Stimulated activated CD4-positive, alpha-beta T cell treated with anti-CD3 and anti-CD28 coated beads, TNF-alpha, amount 100 ng/mL, for 4 hours (primary cell): Measurements from ENCODE around the gene LBHD2.
"Not testable (repeated sequence)": the region's sequence is repeated elsewhere in the genome, so short reads cannot be mapped to it uniquely, and the experiment has no call there.

Experiments used
- DNase-seq, 3 experiments: peaks; one replicate each; pipeline ENCODE4 v3.0.0-alpha.2; 2020; ENCODE audit warnings: low read depth in 3 of 3

Gene LBHD2

DNA sequence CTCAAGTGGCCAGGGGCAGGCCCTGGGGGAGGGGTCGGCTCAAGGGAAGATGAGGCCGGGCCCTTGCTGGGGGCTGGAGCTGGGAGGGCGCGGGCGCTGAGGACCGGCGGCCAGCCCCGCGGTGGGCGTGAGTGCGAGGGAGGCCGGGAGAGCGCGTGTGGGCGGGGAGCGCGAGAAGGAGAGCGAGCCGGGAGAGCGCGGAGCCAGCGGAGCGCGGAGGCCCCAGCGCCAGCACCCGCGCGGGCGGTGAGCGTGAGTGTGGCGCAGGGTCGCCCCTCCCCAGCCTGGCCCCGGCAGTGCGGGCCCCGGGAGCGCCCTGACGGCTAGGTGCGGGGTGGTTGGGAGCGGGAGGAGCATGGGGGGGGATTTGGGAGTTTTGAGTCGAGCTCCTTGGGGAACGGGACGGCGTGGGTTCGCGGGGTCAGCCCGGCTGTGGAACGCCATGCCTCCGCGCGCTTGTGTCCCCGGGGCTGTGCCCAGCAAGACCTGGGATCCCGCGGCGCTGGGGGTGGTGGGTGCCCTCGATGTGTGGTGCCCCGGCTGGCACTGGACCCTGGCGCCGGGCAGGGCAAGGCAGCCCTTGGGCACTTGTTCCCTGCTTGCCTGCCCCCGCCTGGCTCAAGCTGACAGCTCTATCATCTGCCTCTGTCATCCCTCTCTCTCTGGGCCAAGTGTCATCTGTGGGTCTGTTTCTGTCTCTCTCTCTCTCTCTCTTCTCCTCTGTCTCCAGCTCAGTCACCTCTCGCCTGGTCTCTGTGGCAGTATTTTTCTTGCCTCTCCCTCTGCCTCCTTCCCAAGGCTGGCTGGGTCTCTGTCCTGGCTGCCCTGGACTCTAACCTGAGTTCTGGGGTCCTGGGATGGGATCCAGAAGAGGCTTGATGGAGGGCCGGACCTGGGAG, at the start of gene LBHD2:
TSS of gene LBHD2 (plus strand) at position 190 of the 899 bp plus-strand sequence. CDS start 1,803 bp downstream, outside the sequence.
- DNase-seq = no peak

DNA sequence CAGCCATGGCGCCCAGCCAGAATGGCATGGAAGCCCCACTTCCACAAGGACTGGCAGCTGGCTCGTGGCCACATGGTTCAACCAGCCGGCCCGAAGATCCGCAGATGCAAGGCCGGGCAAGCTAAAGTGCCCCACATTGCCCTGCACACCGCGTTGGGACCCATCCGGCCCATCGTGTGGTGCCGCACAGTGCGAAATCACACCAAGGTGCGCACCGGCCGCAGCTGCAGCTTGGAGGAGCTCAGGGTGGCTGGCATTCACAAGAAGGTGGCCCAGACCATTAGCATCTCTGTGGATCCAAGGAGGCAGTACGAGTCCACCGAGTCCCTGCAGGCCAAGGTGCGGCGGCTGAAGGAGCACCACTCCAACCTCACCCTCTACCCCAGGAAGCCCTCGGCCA, 42.5 kb upstream of the LBHD2 start:
- DNase-seq = no peak

DNA sequence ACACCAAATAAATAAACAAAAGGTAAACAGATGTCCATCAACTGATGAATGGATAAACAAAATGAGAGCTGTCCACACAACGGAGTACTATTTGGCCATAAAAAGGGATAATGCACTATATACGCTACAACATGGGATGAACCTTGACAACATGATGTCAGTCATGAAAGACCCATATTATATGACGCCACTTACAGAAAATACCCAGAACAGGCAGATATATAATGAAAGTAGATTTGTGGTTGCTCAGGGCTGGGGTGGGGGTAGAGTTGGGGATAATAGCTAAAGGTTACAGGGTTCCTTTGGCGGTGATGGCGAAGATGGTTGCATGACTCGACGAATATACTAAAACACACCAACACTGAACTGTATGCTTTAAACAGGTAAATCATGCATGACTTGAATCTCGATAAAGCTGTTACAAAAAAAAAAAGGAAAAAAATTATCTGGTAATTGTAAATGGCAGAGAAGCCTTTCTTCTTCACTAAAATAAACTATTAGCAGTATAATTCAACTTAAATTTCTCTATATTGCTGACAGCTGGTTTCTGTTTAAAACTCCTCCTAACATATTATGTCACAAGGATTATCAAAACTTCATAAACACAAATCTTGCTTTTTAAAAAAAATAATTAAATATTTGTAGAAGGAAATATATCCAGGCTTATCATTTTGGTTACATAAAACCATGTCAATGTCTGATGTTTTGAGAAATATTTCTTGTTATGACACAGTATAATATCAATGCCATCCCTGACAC, 40.6 kb upstream of the LBHD2 start:
- DNase-seq = no peak

DNA sequence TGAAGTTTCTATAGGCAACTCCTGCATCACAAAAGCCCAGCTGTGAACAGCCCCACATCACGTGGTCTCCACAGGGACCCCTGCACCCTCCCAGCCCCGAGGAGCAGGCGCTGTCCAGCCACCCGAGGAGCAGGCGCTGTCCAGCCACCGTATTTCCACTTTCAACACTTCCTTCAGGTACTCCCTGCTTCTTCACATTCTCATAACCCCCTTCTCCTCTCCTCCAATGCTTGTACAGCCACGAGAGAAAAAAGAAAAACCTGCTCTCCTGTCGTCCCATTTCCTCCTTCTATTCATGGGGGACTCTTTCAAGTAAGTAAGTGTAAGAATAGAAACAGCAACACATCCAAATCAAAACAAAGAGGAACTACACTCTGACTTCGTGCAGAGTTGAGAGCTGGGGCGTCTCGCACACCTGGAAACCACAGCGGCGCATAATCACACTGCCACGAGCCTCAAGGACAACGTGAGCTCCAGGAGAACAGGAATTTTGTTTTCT, 38.6 kb upstream of the LBHD2 start:
- no peak for DNase-seq

DNA sequence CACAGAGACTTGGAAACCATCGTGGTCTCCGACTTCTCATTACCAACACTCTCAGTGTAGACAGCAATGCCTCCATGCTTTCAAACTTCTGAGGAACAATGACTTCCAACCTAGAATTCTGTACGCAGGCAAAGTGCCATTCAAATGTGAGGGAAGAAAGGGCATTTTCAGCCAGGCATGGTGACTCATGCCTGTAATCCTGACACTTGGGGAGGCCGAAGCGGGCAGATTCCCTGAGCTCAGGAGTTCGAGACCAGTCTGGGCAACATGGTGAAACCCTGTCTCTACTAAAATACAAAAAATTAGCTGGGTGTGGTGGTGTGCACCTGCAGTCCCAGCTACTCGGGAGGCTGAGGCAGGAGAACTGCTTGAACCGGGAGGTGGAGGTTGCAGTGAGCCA, 36.6 kb upstream of the LBHD2 start:
- DNase-seq = not testable (repeated sequence)

DNA sequence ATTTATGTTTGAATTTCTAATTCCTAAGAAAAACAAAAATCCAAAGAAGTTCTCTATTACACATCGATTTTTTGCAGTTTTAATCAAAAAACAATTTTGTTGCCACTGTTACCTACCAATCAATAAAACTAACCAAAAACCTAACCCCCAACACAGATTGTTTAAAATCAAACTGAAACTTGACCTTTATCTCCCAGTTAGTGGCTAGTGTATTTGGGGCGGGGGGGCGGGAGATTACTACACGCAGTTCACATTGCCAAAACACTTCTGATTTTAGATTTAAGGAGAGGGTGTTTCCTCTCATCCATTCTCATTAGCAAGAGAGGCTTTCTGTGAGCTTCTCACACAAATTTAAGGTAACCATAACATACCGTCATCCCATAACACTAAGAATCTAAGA, 33.1 kb upstream of the LBHD2 start:
- no peak for DNase-seq

DNA sequence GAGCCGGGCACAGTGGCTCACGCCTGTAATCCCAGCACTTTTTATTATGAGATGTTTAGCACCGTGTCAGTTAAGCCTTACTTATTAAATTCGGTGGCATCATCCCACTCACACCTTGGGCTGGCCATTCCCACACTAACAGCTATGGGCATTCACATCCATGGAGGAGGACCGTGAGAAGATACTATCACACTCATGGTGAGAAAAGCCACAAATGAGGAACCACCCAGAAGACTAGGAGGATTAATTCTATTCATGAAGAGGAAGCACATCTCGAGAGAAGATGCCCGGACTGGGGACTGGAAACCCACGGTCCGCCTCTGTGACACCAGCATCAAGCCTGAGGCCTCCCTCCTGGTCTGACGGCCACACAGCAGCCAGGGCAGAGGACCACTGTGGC, 31.6 kb upstream of the LBHD2 start:
- no peak for DNase-seq

DNA sequence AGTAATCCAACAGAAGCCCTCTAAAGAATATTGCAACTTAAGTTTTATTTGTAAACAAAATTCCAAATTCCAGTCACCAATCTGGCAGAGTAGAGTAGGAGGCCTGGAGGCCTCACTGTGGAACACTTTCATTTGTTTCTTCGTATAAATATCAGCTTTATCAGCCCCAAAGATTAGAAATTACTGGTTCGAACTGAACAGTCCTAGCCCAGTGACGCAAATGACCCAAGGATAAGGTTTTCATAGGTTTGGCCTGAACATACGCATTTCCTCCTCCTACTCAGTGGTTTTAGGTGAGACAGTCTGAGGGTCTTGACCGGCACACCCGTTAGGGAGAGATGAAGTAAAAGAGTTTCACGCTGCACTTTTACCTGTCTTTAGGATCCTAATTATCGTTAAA, 28.3 kb upstream of the LBHD2 start:
- DNase-seq = no peak

DNA sequence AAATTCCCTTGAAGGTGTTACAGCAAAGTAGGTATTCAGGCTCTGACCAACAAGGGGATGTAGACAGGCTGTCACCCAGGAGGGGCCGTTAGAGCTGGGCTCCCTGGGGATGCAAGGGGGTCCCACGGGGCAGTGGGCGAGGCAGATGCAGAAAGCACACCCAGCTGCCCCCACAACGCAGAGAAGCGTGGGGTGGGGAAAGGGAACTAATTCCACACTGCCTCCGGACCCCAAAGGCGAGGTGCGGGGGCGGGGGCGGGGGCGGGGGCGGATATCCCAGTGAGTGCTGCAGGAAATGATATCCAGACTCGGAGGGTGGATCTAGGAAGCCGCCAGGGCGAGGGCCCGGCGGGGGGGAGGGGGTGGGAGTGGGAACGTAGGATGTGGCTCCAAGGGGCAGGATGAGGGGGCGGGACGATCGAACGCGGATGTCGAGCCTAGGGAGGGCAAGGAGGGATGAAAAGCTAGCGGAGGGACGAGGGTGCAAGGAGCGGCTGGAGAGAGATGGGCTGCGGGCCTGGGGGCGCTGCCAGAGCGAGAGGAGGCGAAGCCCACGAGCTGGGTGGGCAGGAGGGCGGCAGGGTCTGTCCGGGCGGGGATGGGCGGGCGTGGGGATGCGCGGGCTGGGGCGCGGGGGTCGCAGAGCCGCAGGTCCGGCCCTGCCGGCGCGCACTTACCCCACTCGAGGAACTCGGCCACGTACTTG, 27.5 kb upstream of the LBHD2 start:
- no peak for DNase-seq

DNA sequence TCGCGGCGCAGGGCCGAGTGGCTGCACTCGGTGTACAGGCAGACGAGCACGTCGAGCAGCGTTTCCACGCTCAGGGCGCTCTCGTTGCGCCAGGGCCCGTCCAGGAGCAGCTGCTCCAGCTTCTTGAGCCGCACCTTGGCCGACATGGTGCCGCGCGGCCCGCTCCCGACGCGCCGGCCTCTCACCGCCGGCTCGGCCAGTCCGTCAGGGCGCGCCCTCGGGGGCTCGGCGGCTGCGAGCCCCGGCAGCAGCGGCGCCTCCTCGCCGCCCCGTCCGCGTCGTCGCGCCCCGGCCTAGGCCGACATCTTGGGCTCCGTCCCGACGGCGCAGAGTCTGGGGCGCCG, 27.0 kb upstream of the LBHD2 start:
- no peak for DNase-seq

DNA sequence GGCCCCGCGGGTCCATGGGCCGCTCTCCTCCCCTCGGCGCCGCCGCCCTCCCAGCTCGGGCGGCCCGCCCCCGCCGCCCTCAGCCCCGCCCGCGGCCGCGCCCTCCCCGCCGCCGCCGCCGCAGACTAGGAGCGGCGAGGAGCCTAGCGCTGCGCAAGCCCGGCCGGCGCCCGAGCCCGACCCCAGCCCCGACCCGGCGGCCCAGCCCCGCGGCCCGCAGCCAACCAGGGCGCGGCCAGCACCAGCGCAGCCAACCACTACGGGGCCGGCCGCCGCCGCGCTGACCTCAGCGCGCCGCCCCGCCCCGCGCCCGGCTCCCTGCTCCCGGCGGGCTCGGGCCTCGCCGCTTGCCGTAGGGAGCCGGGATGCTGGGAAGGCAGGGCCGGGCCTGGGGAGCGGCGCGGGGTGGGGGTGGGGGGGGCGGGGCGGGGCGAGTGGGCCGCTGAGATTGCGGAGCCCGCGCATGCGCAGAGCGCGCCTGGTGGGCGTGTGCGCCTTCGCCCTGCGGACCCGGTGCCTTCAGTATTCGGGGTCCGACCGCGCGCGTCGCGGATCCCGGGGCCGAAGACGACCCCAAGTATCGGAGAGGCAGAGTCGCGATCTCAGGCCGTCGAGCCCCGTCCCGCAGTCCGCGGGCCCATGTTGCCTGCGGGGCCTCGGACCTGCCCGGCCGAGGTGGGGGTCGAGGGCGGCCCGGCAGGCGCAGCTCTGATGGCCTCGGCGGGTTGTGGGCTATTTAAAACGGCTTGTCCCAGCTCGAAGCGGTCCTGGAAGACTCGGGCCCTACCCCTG, 26.4 kb upstream of the LBHD2 start, which contains the start of gene CDC42BPB:
TSS of gene CDC42BPB (minus strand) at position 178 of the 792 bp plus-strand sequence. CDS start 376 bp downstream, outside the sequence.
- peak; percentile 16 to 40 (median 39) for DNase-seq

DNA sequence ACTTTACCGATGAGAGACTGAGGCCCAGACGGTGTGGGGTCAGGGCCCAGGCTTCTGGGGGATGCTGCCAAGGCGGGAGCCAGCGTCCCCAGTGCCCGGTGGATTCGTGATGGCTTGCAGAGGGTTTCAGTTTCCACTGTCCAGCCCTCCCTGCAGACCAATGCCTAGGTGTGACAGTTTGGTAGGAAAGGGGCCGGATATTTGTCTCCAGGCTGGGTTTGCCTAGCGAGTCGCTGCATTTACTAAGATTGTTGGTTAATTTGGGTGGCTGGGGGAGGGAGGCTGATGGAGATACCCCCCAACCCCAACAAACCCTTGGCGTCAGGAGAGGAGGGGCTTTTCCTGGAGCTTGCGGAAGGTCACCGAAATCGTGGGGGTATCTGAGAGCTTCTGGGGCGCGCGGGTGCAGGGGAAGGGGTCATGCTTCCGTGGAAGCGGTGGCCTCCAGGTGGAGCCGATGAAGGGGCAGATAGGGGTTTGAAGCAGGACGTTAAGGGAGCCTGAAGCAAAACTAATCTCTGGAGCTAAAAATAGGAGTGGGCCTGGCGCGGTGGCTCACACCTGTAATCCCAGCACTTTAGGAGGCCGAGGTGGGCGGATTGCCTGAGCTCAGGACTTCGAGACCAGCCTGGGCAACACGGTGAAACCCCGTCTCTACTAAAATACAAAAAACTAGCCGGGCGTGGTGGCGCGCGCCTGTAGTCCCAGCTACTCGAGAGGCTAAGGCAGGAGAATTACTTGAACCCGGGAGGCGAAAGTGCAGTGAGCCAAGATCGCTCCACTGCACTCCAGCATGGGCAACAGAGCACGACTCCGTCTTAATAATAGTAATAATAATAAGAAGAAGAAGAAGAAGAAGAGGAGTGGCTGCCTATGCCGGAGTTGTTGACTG, 25.6 kb upstream of the LBHD2 start:
- DNase-seq = no peak

DNA sequence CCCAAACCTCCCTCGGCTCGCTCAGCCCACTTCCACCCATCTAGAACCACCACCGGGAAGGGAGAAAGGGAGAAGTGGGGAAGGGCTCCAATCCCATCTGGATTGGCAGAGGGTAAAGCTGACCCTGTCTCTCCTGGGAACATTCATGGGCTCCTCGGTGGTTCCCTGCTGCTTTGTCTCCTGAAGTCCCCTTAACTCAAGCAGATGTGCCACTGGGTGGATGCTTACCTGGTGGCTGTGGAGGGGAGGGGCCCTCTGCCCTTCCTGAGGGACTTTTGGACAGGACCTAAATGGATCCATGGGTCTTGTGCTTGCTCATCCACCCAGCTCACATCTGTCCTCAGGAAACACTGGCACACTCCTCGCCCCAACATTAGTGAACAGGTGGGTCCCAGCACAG, 24.5 kb upstream of the LBHD2 start:
- no peak for DNase-seq

DNA sequence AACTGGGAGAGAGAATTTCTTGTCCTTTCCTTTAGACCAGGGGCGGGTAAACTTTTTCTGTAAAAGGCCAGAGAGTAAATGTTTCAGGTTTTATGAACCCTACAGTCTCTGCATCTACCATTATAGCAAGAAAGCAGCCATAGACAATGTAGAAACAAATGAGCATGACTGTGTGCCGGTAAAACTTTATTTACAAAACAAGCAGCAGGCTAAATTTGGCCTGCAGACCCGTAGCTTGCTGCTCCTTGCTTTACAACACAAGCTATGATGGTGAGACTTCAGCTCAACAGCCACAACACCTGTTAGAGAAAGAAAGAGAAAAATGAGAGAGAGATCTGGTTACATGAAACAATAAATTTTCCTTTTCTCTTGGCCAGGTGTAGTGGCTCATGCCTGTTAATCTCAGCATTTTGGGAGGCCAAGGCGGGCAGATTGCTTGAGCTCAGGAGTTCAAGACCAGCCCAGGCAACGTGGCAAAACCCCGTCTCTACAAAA, 22.5 kb upstream of the LBHD2 start:
- no peak for DNase-seq

DNA sequence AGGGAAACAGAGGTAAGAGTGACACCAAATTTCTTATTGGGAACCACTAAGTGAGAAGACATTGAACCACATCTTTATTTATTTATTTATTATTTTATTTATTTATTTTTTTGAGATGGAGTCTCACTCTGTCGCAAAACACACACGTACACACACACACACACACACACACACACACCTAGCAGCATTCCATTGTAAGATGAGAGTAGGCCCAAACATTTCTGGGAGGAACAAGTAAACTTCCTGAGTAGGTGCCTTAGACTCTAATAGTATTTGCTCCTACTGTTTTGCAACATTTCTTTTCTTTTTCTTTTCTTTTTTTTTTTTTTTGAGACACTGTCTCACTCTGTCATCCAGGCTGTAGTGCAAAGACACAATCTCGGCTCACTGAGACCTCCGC, 19.6 kb upstream of the LBHD2 start:
- no peak for DNase-seq

DNA sequence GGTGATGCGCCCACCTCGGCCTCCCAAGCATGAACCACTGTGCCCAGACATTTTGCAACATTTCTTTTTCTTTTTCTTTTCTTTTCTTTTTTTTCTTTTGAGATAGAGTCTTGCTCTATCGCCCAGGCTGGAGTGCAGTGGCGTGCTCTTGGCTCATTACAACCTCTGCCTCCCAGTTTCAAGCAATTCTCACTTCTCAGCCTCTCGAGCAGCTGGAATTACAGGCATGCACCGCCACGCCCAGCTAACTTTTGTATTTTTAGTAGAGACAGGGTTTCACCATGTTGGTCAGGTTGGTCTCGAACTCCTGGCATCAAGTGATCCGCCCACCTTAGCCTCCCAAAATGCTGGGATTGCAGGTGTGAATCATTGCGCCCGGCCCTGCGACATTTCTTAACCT, 19.0 kb upstream of the LBHD2 start:
- no peak for DNase-seq

DNA sequence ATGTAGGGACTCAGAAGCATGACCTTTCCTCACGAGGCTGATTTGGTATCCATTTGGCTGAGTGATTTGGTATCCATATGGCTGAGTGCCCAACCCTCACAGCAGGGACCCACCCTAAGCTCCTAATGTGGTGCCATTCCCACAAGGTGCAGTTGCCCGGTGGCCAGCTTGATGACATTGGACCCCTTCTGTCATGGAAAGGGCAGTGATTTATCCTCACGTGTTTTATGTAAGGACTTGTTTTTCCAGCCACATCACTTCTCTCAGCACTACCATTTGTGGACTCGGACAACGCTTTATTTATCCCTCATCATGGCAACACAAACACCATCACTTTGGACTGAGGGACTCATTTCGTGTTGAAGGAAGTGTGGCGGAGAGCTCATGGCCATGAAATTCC, 18.1 kb upstream of the LBHD2 start:
- no peak for DNase-seq

DNA sequence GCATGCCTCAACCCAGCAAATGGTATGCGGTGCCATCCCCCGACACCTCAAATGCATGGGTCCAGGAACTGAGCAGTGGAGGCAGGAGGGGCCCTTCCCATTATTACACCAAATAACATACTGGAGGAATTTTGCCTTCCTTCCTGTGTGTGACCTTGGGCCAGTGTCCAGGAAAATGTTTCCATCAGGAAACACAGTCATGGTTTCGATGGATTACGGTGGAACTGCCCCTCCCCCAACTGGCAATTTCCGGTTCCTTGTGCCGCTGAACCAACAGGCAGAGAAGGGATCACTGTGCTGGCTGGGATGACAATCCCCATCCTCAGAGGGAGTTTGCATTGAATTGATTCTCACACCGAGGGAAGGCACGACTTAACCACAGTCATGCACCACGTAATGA, 17.6 kb upstream of the LBHD2 start:
- no peak for DNase-seq

DNA sequence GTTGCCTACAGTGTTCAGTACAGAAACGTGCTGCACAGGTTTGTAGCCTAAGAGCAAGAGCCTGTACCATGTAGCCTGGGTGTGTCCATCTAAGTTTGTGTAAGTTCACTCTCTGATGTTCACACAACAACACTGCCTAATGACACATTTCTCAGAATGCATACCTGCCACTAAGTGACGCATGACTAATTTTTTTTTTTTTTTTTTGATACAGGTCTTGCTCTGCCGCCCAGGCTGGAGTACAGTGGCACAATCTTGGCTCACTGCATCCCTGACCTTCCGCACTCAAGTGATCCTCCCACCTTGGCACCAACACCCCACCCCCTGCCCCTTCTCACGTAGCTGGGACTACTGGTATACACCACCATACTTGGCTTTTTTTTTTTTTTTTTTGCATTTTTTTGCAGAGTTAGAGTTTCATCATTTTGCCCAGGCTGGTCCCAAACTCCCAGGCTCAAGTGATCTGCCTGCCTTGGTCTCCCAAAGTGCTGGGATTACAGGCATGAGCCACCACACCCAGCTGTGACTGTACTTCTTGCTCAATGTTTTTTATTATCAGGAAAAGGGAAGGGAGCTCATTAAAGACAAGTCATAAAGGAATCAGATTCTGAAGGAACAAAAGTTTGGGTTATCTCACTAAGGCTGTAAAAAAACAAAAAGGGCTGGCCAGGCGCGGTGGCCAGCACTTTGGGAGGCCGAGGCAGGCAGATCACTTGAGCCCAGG, 16.6 kb upstream of the LBHD2 start:
- DNase-seq = no peak
